Stimulated activated CD4-positive, alpha-beta T cell treated with anti-CD3 and anti-CD28 coated beads, Interleukin-15, amount 100 ng/mL, for 24 hours (primary cell): ENCODE results near the gene KCNG4.

ENCODE experiments used
- DNase-seq: peaks from one replicate; pipeline ENCODE4 v3.0.0-alpha.2; 2020

Gene KCNG4

GRCh38 chr16:84239909-84240308 lies at the start of gene KCNG4:
Gene KCNG4, minus strand, starts transcription at chr16:84240012. Its CDS starts 2,527 bp downstream, at chr16:84237485.
- DNase-seq = no peak

GRCh38 chr16:84288902-84289301 lies 49.1 kb upstream of the KCNG4 start:
- no peak for DNase-seq

- no peak for DNase-seq
Observed at GRCh38 chr16:84286578-84287240, 46.9 kb upstream of the KCNG4 start.

GRCh38 chr16:84284154-84284722 lies 44.4 kb upstream of the KCNG4 start:
- no peak for DNase-seq

DNA sequence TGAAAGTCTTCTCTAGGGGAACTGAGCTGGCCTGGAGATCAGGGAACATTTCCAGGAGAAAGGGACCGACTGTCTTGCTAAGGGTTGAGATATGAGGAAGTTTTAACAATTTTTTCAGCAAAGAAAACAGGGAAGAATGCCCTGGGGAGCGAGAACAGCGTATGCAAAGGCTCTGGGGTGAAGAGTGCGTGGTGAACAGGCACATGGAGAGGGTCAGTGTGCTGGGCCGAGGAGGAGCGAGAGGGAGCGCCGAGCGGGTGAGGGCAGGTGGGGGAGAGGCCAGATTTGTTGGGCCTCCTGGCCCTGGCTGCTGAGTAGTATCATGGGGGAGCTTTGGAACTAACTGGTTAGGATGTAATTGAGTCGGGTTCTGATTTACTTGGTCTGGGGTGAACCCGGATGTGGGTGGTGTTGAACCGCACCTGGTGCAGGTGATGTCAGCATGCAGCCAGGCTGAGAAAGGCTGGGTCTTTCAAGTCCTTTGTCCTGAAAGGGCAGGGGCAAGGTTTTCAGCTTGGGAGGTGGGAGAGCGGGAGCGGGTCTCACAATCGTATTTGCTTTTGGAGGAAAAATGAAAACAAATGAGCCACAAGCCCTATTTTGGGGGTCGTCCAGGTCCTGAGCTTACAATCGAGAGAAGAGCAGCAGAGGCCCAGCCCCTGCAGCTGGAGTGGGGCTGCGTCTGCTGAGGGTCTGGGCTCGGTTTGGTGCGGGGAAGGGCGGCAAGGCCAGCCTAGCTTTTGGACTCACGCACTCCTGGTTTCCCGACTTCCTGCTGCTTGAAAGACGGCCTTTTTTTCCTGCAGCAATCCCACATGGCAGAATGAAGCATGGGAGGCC lies 43.7 kb upstream of the KCNG4 start:
- DNase-seq = no peak

- no peak for DNase-seq
Observed at GRCh38 chr16:84282533-84282932, 42.7 kb upstream of the KCNG4 start.

- DNase-seq = no peak
Observed at GRCh38 chr16:84281074-84281473, 41.3 kb upstream of the KCNG4 start.

DNA sequence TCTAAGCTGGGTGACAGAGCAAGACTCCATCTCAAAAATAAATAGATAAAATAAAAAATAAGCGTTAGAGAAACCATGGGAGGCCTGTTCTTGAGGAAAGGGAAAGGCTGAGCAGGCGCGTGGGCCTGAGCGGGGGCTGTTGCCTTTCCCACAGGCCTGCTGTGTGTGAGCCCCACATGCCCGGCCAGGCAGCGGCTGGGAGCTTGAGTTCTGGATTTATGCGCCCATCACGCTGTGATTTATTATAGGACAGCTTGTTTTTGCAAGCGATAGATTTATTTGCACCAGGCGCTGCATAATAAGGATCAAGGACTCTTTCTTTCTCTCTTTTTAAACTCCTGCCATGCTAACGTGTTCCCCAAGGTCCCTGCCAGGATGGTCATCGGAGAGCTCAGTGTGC lies 40.1 kb upstream of the KCNG4 start:
- DNase-seq = no peak

DNA sequence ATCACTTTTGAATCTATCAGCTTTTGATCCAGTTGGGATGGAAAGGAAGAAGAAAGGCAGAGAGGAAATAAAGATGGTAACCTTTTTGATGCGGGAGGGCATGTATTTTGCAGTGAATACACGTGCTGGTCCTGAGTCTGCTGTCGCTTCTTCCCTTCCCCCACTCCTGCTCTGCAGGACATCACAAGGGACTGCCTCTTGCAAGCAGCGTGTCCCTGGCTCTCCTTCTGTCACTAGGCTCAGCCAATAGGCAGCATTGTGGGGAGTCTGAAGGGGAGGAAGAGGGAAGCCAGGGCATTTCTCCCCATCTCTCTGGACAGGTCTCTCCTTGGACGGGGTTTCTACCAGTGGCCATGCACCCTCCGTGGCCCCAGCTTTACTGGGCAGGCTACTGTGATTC lies 39.2 kb upstream of the KCNG4 start:
- no peak for DNase-seq

DNA sequence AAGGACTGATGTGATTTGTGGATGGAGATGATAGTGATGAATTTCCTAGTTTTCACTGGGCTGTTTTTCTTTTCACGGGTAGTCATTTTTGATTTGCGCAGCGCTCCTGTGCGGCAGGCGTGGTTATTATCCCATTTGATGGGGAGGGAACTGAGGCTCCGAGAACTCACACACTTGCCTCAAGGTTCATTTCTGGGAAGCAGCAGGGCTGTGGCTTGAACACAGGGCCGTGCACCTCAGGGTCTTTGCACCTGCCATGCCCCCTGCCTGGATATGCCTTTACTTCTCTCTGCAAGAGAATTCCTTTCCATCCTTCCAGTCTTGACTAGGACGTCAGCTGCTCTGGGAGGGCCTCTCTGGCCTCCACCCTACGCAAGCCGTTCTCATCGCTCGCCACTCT lies 38.5 kb upstream of the KCNG4 start:
- no peak for DNase-seq

- DNase-seq = peak; percentile 82
Observed at GRCh38 chr16:84277244-84277823, 37.5 kb upstream of the KCNG4 start.

GRCh38 chr16:84275585-84276151 lies 35.9 kb upstream of the KCNG4 start:
- no peak for DNase-seq

DNA sequence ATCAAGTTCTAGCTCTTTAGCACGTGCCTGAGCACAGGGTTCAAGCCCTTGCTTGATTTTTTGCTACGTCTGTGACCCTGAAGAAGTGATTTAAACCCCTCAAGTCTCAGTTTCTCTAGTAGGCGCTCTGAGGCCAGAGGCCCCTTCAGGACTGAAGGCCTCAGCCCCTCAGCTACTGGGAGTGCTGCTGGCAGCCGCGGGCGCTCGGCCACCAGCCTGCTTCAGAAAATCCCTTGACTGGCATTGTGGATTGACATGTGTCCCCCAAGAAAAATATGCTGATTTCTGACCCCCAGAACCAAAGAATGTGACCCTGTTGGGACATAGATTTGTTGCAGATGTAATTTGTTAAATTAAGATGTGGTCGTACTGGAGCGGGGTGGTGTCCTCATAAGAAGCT lies 34.7 kb upstream of the KCNG4 start:
- DNase-seq = no peak

DNA sequence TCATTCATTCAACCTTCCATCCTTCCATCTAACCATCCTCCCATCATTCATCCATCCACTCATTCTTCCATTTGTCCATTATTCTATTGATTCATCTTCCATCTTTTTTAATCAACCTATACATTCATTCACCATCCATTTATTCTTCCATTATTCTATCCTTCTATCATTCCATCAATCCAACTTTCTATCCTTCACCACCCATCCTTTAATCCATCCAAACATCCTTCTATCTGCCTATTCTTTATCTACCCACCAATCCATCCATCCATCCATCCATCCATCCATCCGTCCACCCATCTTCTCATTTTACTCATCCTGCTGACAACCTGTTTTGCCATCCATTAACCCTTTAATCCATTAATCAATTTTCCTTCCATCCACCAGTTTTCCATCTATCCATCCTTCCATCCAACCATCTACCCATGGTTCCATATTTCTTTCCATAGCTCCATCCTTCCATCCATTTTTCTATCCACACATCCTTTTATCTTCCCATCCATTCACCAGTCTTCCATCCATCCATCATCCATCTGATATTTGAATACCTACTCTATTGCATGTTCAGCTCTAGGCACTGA lies 33.0 kb upstream of the KCNG4 start:
- DNase-seq = no peak

DNA sequence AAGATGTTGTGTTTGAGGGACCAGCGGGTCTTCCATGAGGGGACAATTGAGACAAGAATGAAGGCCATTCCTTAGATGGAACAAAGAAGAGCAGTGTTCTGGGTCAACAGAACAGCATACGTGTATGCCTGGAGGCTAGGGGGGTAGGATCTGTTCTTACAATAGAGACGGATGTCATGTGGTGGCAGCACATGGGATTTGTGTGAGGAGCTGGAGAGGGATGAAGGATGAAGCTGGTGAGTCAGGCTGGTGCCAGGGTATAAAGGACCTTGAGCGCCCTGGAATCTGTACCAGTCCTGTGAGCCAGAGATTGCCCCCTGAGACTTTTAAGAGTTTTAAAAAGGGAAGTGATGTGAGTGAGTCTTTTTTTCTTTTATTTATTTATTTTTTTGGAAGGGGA lies 32.1 kb upstream of the KCNG4 start:
- no peak for DNase-seq

DNA sequence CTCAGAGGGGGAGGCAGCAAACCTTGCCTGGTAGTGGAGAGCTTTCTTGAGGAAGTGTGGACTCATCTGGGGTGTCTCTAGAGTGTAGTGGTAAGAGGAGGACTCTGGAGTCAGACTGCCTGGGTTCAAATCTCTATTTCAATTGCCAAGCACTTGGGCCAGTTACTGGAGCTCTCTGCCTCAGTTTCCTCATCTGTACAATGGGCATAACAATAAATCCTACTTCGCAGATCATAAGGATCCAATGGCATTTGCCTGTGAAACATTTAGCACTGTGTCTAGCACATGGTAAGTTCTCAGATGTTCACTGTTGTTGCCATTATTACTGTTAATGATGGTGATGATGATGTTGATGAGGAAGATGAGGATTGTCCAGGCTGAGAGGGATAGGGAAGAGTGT lies 31.2 kb upstream of the KCNG4 start:
- DNase-seq = no peak

DNA sequence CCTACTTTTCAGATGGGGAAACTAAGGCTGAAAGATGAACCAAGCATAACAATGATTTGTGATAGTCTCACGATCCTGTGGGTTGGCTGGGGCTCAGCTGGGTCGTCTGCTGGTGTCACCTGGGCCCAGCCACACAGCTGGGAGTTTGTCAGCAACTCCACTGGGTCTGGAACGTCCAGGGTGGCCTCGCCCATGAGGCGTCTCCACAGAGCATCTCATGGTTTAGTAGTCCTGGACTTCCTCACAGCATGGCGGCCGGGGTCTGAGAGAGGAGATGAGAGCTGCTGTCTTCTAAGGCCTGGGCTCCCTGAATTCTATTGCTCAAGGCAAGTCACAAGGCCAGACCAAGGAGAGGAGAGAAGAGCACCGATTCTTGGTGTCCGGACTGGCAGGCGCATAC lies 30.7 kb upstream of the KCNG4 start:
- DNase-seq = no peak

DNA sequence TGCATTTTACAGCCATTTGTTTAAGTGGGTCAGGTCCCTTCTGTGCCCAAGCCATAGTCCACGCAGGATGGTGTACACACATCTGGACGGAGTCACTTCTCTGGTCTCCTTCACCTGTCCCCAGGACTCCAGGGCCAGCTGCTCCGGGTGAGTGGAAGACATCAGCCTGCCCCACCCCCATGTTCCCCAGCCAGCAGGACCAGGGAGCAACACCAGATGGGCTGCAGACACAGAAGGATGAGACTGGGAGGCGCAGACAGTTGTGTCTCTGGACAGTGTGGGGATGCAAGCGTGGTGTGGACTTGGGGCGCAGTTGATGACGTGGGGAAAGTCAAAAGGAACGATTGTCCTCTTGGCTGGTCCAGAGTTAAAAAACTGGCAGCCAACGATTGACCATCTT lies 30.3 kb upstream of the KCNG4 start:
- no peak for DNase-seq

- DNase-seq = no peak
Observed at GRCh38 chr16:84268291-84269040, 28.7 kb upstream of the KCNG4 start.

GRCh38 chr16:84267380-84267779 lies 27.6 kb upstream of the KCNG4 start:
- no peak for DNase-seq

GRCh38 chr16:84266451-84266850 lies 26.6 kb upstream of the KCNG4 start:
- peak; percentile 46 for DNase-seq

DNA sequence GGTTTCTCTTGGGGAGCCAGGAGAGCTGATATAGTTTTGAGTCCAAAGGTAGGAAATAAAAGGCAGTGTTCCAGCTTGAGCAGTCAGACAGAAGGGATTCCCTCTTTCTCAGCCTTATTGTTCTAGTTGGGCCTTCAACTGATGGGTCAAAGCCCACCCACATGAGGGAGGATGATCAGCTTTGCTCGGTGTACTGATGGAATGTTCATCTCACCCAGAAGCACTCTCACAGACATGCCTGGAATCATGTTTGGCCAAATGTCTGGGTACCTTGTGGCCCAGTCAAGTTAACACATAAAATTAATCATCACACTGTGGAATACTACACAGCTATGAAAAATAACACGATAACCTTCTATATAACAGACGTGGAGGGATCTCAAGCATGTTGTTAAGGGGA lies 23.1 kb upstream of the KCNG4 start:
- DNase-seq = no peak
